Stimulated activated CD8-positive, alpha-beta memory T cell treated with anti-CD3 and anti-CD28 coated beads, Interleukin-4, amount 100 ng/mL, for 24 hours (primary cell): ENCODE results near the gene GATA5.

Experiments used
- DNase-seq: peaks from one replicate; pipeline ENCODE4 v3.0.0-alpha.2; 2020; ENCODE audit warnings: low read depth

The GATA5 gene

GRCh38 chr20:62472941-62473585, 2.7 kb downstream of the GATA5 start:
- DNase-seq = no peak

GRCh38 chr20:62472138-62472940, 3.5 kb downstream of the GATA5 start:
- DNase-seq = no peak

- no peak for DNase-seq
These were observed 5.3 kb downstream of the GATA5 start for GRCh38 chr20:62470459-62470858.

GRCh38 chr20:62470001-62470400, 5.8 kb downstream of the GATA5 start:
- DNase-seq = no peak

DNA sequence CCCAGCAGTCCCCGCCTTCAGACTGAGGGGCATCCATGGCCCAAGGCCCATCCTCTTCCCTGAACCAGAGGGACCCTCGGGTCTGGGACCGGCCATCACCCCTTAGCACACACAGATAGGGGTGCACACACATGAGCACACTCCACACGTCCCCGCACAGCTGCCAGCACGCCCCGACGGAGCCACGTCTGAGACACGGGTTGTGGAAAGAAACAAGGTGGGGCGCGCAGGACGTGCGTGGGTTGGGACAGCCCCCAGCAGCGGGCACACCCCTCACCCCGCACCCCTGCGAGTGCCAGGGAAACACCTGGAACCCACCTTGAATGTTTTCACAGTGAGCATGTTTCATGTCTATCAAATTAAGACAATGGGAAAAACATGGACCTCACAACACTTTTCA, 6.4 kb downstream of the GATA5 start:
- DNase-seq = no peak

DNA sequence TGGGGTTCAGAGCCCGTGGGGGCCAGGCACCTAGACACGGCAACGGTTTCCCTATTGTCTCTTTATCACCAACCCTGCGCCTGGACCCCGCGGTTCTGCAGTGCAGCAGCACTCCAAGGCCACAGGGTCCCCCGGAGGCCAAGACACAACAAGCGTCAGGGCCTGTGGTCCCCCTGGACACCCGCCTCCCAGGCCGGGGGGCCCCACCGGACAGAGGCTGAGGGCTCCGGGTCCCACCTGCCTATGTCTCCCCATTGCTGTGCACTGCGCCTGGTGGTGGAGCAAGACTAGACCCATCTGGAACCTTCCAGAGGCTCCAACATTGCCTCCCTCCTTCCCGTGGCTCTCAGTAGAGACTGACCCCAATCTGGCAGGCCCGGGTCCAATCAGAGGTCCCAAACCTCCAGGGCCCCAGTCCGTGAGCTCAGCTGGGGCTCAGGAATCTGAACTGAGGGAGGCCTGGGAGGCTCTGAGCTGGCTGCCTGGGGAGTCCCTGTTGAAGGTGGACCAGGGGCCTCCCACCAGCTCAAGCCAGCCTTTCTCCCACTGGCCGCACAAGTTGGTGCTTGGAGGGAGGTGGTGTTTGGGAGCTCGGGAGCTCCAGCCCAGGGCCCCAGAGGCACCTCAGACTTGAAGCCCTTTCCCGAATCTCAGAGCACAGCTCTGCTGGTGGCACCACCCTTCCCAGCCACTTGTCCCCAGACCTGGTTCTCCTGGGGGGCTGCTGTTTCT, 8.8 kb downstream of the GATA5 start:
- no peak for DNase-seq

- DNase-seq = no peak
These were observed 9.6 kb downstream of the GATA5 start for GRCh38 chr20:62466072-62466760.

- DNase-seq = no peak
These were observed 10.8 kb downstream of the GATA5 start for GRCh38 chr20:62464990-62465389.

GRCh38 chr20:62464425-62464770, 11.4 kb downstream of the GATA5 start:
- DNase-seq = no peak

DNA sequence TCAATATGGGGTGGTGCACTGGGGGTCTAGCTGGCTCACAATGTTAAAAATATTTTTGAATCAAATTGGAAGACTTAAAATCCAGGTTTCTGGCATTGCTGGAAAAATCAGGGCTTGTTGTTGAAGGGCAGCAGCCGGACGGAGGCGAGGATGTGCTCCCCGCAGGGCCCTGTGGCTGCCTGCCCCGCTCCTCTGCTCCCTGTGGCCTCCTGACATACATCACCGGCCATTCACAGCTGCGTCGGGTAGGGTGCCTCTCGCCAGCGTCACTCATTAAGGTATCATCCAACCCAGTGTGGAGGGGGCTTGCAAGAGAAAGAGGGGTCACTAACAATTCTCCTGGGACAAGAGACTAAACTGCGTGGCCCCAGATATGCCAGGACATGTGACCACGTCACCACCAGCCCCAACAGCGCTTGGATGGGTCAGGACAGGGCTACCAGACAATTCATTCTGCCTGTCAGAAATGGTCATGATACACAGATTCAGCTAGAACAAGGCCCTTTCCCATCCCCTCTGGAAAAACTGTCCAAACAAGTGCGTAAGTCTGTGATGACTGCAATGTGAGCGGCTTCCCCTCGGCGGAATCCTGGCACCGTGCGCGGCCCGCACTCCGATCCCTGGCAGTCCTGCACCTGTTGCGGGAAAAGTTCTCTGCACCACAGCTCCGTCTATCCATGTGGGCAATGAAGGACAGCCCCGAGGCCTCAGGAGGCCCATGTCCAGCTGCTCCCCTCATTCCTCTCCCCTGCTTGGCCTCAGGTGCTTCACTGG, 12.0 kb downstream of the GATA5 start:
- DNase-seq = no peak

GRCh38 chr20:62462976-62463592, 12.7 kb downstream of the GATA5 start:
- no peak for DNase-seq

- DNase-seq = no peak
These were observed 14.0 kb downstream of the GATA5 start for GRCh38 chr20:62461834-62462233.

- no peak for DNase-seq
These were observed 14.6 kb downstream of the GATA5 start for GRCh38 chr20:62461157-62461556.

GRCh38 chr20:62460678-62461077, 15.1 kb downstream of the GATA5 start:
- no peak for DNase-seq

- DNase-seq = no peak
These were observed 16.3 kb downstream of the GATA5 start for GRCh38 chr20:62459488-62459887.

GRCh38 chr20:62458275-62459251, 17.2 kb downstream of the GATA5 start:
- DNase-seq = no peak

DNA sequence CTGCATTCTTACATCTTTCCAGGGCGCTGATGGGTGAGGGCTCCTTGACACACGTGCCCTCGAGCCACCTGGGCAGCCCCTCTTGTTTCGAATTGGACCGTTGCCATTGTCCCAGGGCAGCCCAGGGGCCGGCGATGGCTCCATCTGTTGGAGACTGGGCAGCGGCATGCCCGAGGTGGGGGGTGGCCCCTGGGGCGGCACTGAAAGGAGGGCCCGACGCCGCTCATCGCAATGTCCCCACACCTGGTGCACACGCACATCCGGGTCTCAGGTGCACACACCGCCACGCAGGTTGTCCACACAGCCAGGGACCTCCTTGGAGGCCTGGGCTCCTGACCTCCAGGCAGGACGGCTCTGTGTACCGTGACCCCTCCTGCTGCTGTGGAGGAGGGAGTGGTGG, 18.0 kb downstream of the GATA5 start:
- no peak for DNase-seq

DNA sequence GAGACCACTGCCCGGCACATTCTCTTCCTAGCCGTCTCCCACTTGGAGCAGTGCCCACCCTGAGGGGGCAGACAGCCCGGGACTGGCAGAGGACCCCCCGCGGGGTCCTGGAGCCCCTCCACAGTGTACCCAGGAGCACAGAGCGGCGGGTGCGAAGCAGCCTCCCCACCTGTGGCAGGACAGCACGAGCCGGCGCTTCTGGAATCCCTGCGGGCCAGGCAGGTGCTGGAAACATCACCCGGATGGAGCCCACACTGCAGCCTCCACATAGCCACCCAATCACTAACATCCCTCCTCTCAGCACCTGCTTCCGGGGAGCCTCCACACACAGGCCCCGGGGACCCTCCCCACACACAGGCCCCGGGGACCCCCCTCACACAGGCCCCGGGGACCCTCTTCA, 18.7 kb downstream of the GATA5 start:
- no peak for DNase-seq

- no peak for DNase-seq
These were observed 19.9 kb downstream of the GATA5 start for GRCh38 chr20:62455929-62456328.
